Neural cell (in vitro differentiated cells): ENCODE data around the gene AVL9.

Experiments used
- CTCF ChIP-seq: fragments of 450-650 bp; IDR thresholded peaks from 2 replicates; pipeline ENCODE4 v1.5.1; 2014; ENCODE audit warnings: antibody characterized with exemption, mild to moderate bottlenecking, moderate library complexity; ENCODE audit not compliant: poor library complexity, severe bottlenecking
- EP300 ChIP-seq: fragments of 450-650 bp; conservative IDR thresholded peaks from 2 replicates; pipeline ENCODE4 v1.6.1; 2014; ENCODE audit warnings: antibody characterized with exemption, mild to moderate bottlenecking, moderate library complexity; ENCODE audit not compliant: poor library complexity, severe bottlenecking
- EZH2 ChIP-seq: fragments of 200-600, 300-800 bp; shearing (Covaris generic), sonication (generic); IDR thresholded peaks from 2 replicates; pipeline ENCODE4 v1.6.1; 2014; ENCODE audit warnings: antibody characterized with exemption, low read length, borderline replicate concordance, mild to moderate bottlenecking; ENCODE audit not compliant: insufficient read depth, poor library complexity, severe bottlenecking
- MXI1 ChIP-seq: fragments of 450-650 bp; conservative IDR thresholded peaks from 2 replicates; pipeline ENCODE4 v1.6.1; 2014; ENCODE audit warnings: antibody characterized with exemption, mild to moderate bottlenecking; ENCODE audit not compliant: poor library complexity, severe bottlenecking
- POLR2AphosphoS5 ChIP-seq: IDR thresholded peaks from 2 replicates; pipeline ENCODE4 v1.6.1; 2012
- RAD21 ChIP-seq: fragments of 450-650 bp; conservative IDR thresholded peaks from 2 replicates; pipeline ENCODE4 v1.6.1; 2014; ENCODE audit warnings: antibody characterized with exemption, mild to moderate bottlenecking, moderate library complexity
- REST ChIP-seq: IDR thresholded peaks from 2 replicates; pipeline ENCODE4 v1.6.1; 2012; ENCODE audit warnings: borderline replicate concordance
- TAF1 ChIP-seq: IDR thresholded peaks from 2 replicates; pipeline ENCODE4 v1.6.1; 2012; ENCODE audit warnings: low read depth

DNA sequence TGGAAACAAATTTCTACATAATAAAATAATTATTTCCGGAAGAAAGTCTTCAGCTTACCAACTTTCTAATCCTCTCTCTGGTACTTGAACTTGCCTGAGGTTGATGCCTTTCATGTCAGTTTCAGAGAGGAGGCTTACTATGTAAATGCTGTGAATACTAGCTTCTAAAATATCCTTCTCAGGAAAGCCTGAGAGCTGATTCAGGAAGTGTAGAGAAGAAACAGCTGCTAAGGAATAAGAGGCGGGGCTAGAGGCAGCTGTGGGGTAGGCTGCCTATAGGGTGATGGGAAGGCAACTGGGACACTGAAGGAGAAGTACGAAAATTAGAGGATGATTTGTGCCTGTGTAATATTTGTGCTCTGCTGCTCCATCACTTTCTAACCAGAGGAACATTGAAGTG is 69.3 kb downstream of the AVL9 start:
- TF ChIP-seq POLR2AphosphoS5 = no peak
- no peak for TF ChIP-seq CTCF
- TF ChIP-seq MXI1 = no peak
- no peak for TF ChIP-seq REST
- no peak for TF ChIP-seq EP300
- TF ChIP-seq EZH2 = no peak
- TF ChIP-seq RAD21 = no peak
- no peak for TF ChIP-seq TAF1
